HepG2 (cell line): ENCODE data around the gene SLC43A1. TPM values are rescaled to one million over a fixed set of nuclear protein-coding genes. Genes with fewer than 3 reads are reported as not detected.
A peak's percentile ranks its signal among the peaks of the same experiment; 100 is the strongest.

Experiments used
- ATF5 ChIP-seq: sonication (generic); formaldehyde crosslinking; IDR thresholded peaks from 2 replicates; pipeline ENCODE4 v1.4.0; 2020; ENCODE audit warnings: mild to moderate bottlenecking, low read depth, missing genetic modification reagents
- CEBPB ChIP-seq: IDR thresholded peaks from 2 replicates; pipeline ENCODE4 v1.6.1; 2011; ENCODE audit warnings: low read depth, low read length, improper control_type of control experiment, borderline replicate concordance
- GATAD1 ChIP-seq: IDR thresholded peaks from 2 replicates; pipeline ENCODE4 v1.6.1; 2016; ENCODE audit warnings: missing genetic modification reagents, missing compliant biosample characterization
- IKZF4 ChIP-seq: sonication (generic); formaldehyde crosslinking; IDR thresholded peaks from 2 replicates; pipeline ENCODE4 v1.5.1; 2020; ENCODE audit warnings: borderline replicate concordance, mild to moderate bottlenecking, low read depth, missing genetic modification reagents; ENCODE audit errors: not compliant biosample characterization
- JUN ChIP-seq: sonication (generic); formaldehyde crosslinking; IDR thresholded peaks from 2 replicates; pipeline ENCODE4 v1.4.0; 2020; ENCODE audit warnings: mild to moderate bottlenecking, missing genetic modification reagents
- KLF6 ChIP-seq: IDR thresholded peaks from 2 replicates; pipeline ENCODE4 v1.8.0; 2016; ENCODE audit warnings: missing biosample characterization, missing genetic modification reagents
- MYC ChIP-seq: sonication (generic); formaldehyde crosslinking; IDR thresholded peaks from 2 replicates; pipeline ENCODE4 v1.9.0; 2021; ENCODE audit warnings: missing genetic modification reagents, borderline replicate concordance
- RFXAP ChIP-seq: sonication (generic); formaldehyde crosslinking; IDR thresholded peaks from 2 replicates; pipeline ENCODE4 v1.4.0; 2020; ENCODE audit warnings: missing genetic modification reagents, borderline replicate concordance
- TBP ChIP-seq: sonication (generic); formaldehyde crosslinking; IDR thresholded peaks from 2 replicates; pipeline ENCODE4 v1.5.0; 2020; ENCODE audit warnings: missing genetic modification reagents
- TOE1 ChIP-seq: sonication (generic); formaldehyde crosslinking; IDR thresholded peaks from 2 replicates; pipeline ENCODE4 v1.4.0; 2020; ENCODE audit warnings: mild to moderate bottlenecking, missing genetic modification reagents
- TRIM24 ChIP-seq: sonication (generic); formaldehyde crosslinking; IDR thresholded peaks from 2 replicates; pipeline ENCODE4 v1.8.0; 2022; ENCODE audit warnings: mild to moderate bottlenecking, missing genetic modification reagents
- ZEB1 ChIP-seq: IDR thresholded peaks from 2 replicates; pipeline ENCODE4 v1.6.1; 2012; ENCODE audit warnings: mild to moderate bottlenecking, low read depth, inconsistent platforms; ENCODE audit not compliant: insufficient replicate concordance
- ZNF343 ChIP-seq: sonication (generic); formaldehyde crosslinking; IDR thresholded peaks from 2 replicates; pipeline ENCODE4 v1.4.0; 2020; ENCODE audit warnings: mild to moderate bottlenecking, missing genetic modification reagents
- ZNF619 ChIP-seq: sonication (generic); formaldehyde crosslinking; IDR thresholded peaks from 2 replicates; pipeline ENCODE4 v1.4.0; 2020; ENCODE audit warnings: mild to moderate bottlenecking, missing genetic modification reagents
- ZNF687 ChIP-seq: sonication (generic); formaldehyde crosslinking; IDR thresholded peaks from 2 replicates; pipeline ENCODE4 v1.5.1; 2020; ENCODE audit warnings: mild to moderate bottlenecking, missing genetic modification reagents, moderate library complexity
- ZNF781 ChIP-seq: sonication (generic); formaldehyde crosslinking; IDR thresholded peaks from 2 replicates; pipeline ENCODE4 v1.5.1; 2020; ENCODE audit warnings: borderline replicate concordance, mild to moderate bottlenecking, missing genetic modification reagents; ENCODE audit errors: not compliant biosample characterization
- polyA plus RNA-seq, 8 experiments: library from polyadenylated mRNA; depleted of rRNA in 3 of 8; stranded (reverse) in 7 of 8; unstranded in 1 of 8; fragments of >200 nt; fragmentation: Illumina TruSeq in 4 of 8; extraction: Trizol in 4 of 8; gene quantifications; 2 replicates each; pipeline versions ENCODE4 v1.2.1 to v1.2.3, GENCODE V29; 2011 to 2016; ENCODE audit warnings: low read depth in 4 of 8, missing spikeins in 1 of 8, mixed read lengths in 1 of 8; ENCODE audit not compliant: insufficient read depth in 1 of 8
- total RNA-seq, 5 experiments: library from RNA; depleted of rRNA; stranded (reverse); fragments of >200 nt; fragmentation: Illumina TruSeq; extraction: Trizol; gene quantifications; 2 replicates each; pipeline ENCODE4 v1.2.3, GENCODE V29; 2016; ENCODE audit warnings: low read depth in 1 of 5
- TF ChIP-seq, protein P1 (sequence below), 2 experiments: sonication (generic) in 1 of 2; formaldehyde crosslinking in 1 of 2; IDR thresholded peaks; 2 replicates each; pipeline versions ENCODE4 v1.4.0 to v1.6.1; 2018 to 2020; ENCODE audit warnings: missing genetic modification reagents in 2 of 2, borderline replicate concordance in 1 of 2, low read depth in 1 of 2, mild to moderate bottlenecking in 1 of 2, missing biosample characterization in 1 of 2

SLC43A1 gene
- total and polyA plus RNA-seq, 2 of the 13 experiments (the other 11 are each of a cell fraction or from before 2014, with no cell fraction given), result 72.3 to 87.6 TPM

GRCh38 chr11:57493507-57494503 is 21.7 kb downstream of the SLC43A1 start (continued):
- TF ChIP-seq RFXAP (CRISPR knock-in tag) (peak; percentile 46; the same call in 1 of the 2 replicates), CEBPB (peak; percentile 95), ZNF619 (peak; percentile 46; the same call in 1 of the 2 replicates), ZNF781 (CRISPR knock-in tag) (peak; percentile 85), ATF5 (CRISPR knock-in tag) (no peak), ZNF343 (CRISPR knock-in tag) (0 out of 2 replicates have a peak, but pooled peaks have one; percentile 70), JUN (CRISPR knock-in tag) (no peak), KLF6 (peak; percentile 85; the same call in 1 of the 2 replicates), IKZF4 (peak; percentile 40), TRIM24 (CRISPR knock-in tag) (no peak), TOE1 (CRISPR knock-in tag) (0 out of 2 replicates have a peak, but pooled peaks have one; percentile 32), ZNF687 (peak; percentile 88), TBP (CRISPR knock-in tag) (no peak), ZEB1 (peak; percentile 95), MYC (CRISPR knock-in tag) (peak; percentile 78; the same call in 1 of the 2 replicates), GATAD1 (CRISPR knock-in tag) (peak; percentile 39; the same call in 1 of the 2 replicates)
- TF ChIP-seq, protein P1, sequence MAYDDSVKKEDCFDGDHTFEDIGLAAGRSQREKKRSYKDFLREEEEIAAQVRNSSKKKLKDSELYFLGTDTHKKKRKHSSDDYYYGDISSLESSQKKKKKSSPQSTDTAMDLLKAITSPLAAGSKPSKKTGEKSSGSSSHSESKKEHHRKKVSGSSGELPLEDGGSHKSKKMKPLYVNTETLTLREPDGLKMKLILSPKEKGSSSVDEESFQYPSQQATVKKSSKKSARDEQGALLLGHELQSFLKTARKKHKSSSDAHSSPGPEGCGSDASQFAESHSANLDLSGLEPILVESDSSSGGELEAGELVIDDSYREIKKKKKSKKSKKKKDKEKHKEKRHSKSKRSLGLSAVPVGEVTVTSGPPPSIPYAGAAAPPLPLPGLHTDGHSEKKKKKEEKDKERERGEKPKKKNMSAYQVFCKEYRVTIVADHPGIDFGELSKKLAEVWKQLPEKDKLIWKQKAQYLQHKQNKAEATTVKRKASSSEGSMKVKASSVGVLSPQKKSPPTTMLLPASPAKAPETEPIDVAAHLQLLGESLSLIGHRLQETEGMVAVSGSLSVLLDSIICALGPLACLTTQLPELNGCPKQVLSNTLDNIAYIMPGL (CRISPR knock-in tag; IDR thresholded peaks at IDR 0.05; ENCODE audit: borderline replicate concordance in 1 of 2, low read depth in 1 of 2), result peak; percentile 32 to 77; a peak in 2 of 4 replicates
